Neural cell (in vitro differentiated cells): ENCODE data around the gene SPECC1.

Experiments
- EP300 ChIP-seq: fragments of 450-650 bp; conservative IDR thresholded peaks from 2 replicates; pipeline ENCODE4 v1.6.1; 2014; ENCODE audit warnings: antibody characterized with exemption, mild to moderate bottlenecking, moderate library complexity; ENCODE audit not compliant: poor library complexity, severe bottlenecking
- RAD21 ChIP-seq: fragments of 450-650 bp; conservative IDR thresholded peaks from 2 replicates; pipeline ENCODE4 v1.6.1; 2014; ENCODE audit warnings: antibody characterized with exemption, mild to moderate bottlenecking, moderate library complexity
- REST ChIP-seq: IDR thresholded peaks from 2 replicates; pipeline ENCODE4 v1.6.1; 2012; ENCODE audit warnings: borderline replicate concordance
- TF ChIP-seq, protein P1 (sequence below): fragments of 450-650 bp; IDR thresholded peaks from 2 replicates; pipeline ENCODE4 v1.5.1; 2014; ENCODE audit warnings: antibody characterized with exemption, mild to moderate bottlenecking, moderate library complexity; ENCODE audit not compliant: poor library complexity, severe bottlenecking

DNA sequence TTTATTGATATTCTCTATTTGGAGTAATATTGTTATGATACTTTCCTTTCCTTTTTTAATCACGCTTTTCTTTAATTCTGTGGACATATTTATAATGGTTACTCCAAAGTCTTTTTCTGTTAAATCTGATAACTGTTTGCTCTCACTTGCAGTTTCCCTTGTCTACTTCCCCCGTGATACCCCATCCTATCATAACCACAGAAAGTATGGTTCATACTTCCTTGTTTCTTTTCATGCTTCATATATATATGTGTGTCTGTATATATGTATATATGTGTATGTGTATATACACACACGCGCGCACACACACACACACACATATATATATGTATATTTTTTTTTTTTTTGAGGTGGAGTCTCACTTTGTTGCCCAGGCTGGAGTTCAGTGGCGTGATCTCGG lies 23.5 kb downstream of the SPECC1 start:
- TF ChIP-seq EP300 = no peak
- TF ChIP-seq, protein P1, sequence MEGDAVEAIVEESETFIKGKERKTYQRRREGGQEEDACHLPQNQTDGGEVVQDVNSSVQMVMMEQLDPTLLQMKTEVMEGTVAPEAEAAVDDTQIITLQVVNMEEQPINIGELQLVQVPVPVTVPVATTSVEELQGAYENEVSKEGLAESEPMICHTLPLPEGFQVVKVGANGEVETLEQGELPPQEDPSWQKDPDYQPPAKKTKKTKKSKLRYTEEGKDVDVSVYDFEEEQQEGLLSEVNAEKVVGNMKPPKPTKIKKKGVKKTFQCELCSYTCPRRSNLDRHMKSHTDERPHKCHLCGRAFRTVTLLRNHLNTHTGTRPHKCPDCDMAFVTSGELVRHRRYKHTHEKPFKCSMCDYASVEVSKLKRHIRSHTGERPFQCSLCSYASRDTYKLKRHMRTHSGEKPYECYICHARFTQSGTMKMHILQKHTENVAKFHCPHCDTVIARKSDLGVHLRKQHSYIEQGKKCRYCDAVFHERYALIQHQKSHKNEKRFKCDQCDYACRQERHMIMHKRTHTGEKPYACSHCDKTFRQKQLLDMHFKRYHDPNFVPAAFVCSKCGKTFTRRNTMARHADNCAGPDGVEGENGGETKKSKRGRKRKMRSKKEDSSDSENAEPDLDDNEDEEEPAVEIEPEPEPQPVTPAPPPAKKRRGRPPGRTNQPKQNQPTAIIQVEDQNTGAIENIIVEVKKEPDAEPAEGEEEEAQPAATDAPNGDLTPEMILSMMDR = no peak
- no peak for TF ChIP-seq RAD21
- TF ChIP-seq REST = no peak
